MM.1S (cell line): ENCODE measurements around the gene DKC1.

Experiments
- EZH2phosphoT487 ChIP-seq: fragments of 300-600 bp; sonication (generic); IDR thresholded peaks from 2 replicates; pipeline ENCODE4 v1.6.1; 2018; ENCODE audit warnings: antibody characterized with exemption, low read length
- TF ChIP-seq, protein P1 (sequence below): fragments of 300-600 bp; sonication (generic); IDR thresholded peaks from 2 replicates; pipeline ENCODE4 v1.5.1; 2016; ENCODE audit warnings: antibody characterized with exemption, low read length, mixed read lengths

- TF ChIP-seq, protein P1, sequence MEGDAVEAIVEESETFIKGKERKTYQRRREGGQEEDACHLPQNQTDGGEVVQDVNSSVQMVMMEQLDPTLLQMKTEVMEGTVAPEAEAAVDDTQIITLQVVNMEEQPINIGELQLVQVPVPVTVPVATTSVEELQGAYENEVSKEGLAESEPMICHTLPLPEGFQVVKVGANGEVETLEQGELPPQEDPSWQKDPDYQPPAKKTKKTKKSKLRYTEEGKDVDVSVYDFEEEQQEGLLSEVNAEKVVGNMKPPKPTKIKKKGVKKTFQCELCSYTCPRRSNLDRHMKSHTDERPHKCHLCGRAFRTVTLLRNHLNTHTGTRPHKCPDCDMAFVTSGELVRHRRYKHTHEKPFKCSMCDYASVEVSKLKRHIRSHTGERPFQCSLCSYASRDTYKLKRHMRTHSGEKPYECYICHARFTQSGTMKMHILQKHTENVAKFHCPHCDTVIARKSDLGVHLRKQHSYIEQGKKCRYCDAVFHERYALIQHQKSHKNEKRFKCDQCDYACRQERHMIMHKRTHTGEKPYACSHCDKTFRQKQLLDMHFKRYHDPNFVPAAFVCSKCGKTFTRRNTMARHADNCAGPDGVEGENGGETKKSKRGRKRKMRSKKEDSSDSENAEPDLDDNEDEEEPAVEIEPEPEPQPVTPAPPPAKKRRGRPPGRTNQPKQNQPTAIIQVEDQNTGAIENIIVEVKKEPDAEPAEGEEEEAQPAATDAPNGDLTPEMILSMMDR, result no peak
- no peak for TF ChIP-seq EZH2phosphoT487
Observed at GRCh38 chrX:154804957-154805695, 42.5 kb downstream of the DKC1 start, which contains the start of gene MPP1.
